Mucosa of descending colon (tissue), 3 donors: Measurements from ENCODE around the gene MOSMO. TPM values are rescaled to one million over a fixed set of nuclear protein-coding genes. Genes with fewer than 3 reads are reported as not detected.
A peak's percentile ranks its signal among the peaks of the same experiment; 100 is the strongest.
"Not testable (repeated sequence)": the region's sequence is repeated elsewhere in the genome, so short reads cannot be mapped to it uniquely, and the experiment has no call there.

Experiments used
- ATAC-seq: fragments of 200-7000 bp; cut with Tn5 transposase; one replicate; pipeline ENCODE4 v1.9.1; 2020; ENCODE audit warnings: mild to moderate bottlenecking, moderate library complexity
- DNase-seq, 3 donors: peaks; one replicate each; pipeline ENCODE4 v3.0.0-alpha.2; 2020
- H3K36me3 ChIP-seq: fragments of 200-600 bp; one replicate; pipeline ENCODE4 v1.8.0; 2021; ENCODE audit warnings: low read depth, mild to moderate bottlenecking
- H3K4me1 ChIP-seq: fragments of 200-600 bp; one replicate; pipeline ENCODE4 v1.8.0; 2021; ENCODE audit warnings: low read depth, mild to moderate bottlenecking
- H3K4me3 ChIP-seq: fragments of 200-600 bp; one replicate; pipeline ENCODE4 v1.8.0; 2021; ENCODE audit warnings: mild to moderate bottlenecking
- H3K9me3 ChIP-seq: fragments of 200-600 bp; one replicate; pipeline ENCODE4 v1.8.0; 2021; ENCODE audit warnings: mild to moderate bottlenecking
- intact Hi-C, 2 donors: fragments of 100-400 bp; cut with DNase I in 1 of 2; cut with micrococcal nuclease in 1 of 2; formaldehyde crosslinking; loops; one replicate each; pipeline versions ENCODE4 v1.11.0 to v1.11.1; 2022; cut with DNase I, micrococcal nuclease
- total RNA-seq, 3 donors: library from RNA; stranded (reverse); fragmentation: NEBNext Ultra II Directional in 2 of 3; extraction: Animal tissue kit (Norgen Biotek cat#: 25700) in 2 of 3; gene quantifications; one replicate each; pipeline versions ENCODE4 v1.2.1 to v1.2.4, GENCODE V29; 2021 to 2023
- TF ChIP-seq, protein P1 (sequence below): fragments of 200-600 bp; IDR thresholded peaks from one replicate; pipeline ENCODE4 v1.8.0; 2022; ENCODE audit warnings: antibody characterized with exemption, mild to moderate bottlenecking
- donor health status: DM: no; HTN: no; CAD: no; lungs with moderate emphysema.
- donor health status: DM: no; HTN: no; CAD: no.
- donor health status: DM: no; HTN: yes; CAD: no.

MOSMO gene
- total RNA-seq, 3 donors from 2014 or later, result 8.6 to 11.4 (median 11.4) TPM

GRCh38 chr16:21994856-21995465 is 12.9 kb upstream of the MOSMO start:
- no peaks in the 10 kb centered on the region for H3K36me3 ChIP-seq
- TF ChIP-seq, protein P1, sequence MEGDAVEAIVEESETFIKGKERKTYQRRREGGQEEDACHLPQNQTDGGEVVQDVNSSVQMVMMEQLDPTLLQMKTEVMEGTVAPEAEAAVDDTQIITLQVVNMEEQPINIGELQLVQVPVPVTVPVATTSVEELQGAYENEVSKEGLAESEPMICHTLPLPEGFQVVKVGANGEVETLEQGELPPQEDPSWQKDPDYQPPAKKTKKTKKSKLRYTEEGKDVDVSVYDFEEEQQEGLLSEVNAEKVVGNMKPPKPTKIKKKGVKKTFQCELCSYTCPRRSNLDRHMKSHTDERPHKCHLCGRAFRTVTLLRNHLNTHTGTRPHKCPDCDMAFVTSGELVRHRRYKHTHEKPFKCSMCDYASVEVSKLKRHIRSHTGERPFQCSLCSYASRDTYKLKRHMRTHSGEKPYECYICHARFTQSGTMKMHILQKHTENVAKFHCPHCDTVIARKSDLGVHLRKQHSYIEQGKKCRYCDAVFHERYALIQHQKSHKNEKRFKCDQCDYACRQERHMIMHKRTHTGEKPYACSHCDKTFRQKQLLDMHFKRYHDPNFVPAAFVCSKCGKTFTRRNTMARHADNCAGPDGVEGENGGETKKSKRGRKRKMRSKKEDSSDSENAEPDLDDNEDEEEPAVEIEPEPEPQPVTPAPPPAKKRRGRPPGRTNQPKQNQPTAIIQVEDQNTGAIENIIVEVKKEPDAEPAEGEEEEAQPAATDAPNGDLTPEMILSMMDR, result no peak
- intact Hi-C loops, result no loop called here
- H3K4me3 ChIP-seq, result no peak overlapping the region
- ATAC-seq, result no peak
- DNase-seq, result no peak
- no peaks in the 10 kb centered on the region for H3K9me3 ChIP-seq
- H3K4me1 ChIP-seq, result no peaks in the 10 kb centered on the region

- H3K9me3 ChIP-seq, result no peaks in the 10 kb centered on the region
- peaks cover 6% of the 10 kb centered on the region for H3K4me1 ChIP-seq
- intact Hi-C loops, result no loop called here
- TF ChIP-seq, protein P1, result no peak
- ATAC-seq (no peak), DNase-seq (no peak)
- no peak overlapping the region for H3K4me3 ChIP-seq
- no peaks in the 10 kb centered on the region for H3K36me3 ChIP-seq
Observed at GRCh38 chr16:21996923-21997696, 10.8 kb upstream of the MOSMO start.

DNA sequence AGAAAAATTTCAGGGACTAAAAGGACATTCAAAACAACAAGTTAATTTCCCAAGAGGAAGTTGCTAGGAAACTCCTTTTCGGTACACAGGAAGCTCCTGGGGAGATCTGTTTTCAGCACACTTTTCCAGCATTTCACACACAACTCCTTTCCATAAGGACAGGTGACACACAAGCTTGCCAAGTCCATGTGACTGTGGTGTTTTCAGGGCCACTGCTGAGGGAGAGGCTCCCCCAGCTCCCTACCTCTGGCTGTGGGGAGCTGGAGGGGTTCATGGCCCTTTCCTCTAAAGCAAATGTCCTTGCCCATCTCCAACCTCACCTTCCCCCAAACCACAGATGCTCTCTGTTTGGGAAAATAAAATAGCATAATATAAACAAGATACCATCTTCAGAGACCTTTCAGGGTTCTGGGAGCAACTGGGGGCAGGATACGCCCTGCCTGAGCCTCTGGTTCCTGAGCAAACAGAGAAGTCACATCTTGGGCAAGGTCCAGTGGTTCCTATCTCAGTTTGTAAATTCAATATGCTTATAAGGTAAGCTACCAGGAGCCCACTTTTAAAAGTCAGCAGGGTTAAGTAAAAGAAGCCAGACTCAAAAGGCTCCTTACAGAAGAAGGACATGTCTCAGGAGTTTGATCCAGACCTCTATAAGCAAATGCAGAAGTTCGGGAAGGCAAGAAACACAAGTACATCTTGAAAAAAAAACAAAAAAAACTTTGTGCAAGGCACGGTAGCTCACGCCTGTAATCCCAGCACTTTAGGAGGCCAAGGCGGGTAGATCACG is 10.0 kb upstream of the MOSMO start:
- DNase-seq (peak in 1 of 3 donors; percentile 24), ATAC-seq (peak; percentile 51)
- no peak overlapping the region for H3K4me3 ChIP-seq
- H3K9me3 ChIP-seq, result no peaks in the 10 kb centered on the region
- no peaks in the 10 kb centered on the region for H3K36me3 ChIP-seq
- H3K4me1 ChIP-seq, result peaks cover 6% of the 10 kb centered on the region
- TF ChIP-seq, protein P1, result no peak
- intact Hi-C loops, result no loop called here

GRCh38 chr16:22001591-22001990 is 6.3 kb upstream of the MOSMO start:
- no peaks in the 10 kb centered on the region for H3K36me3 ChIP-seq
- no peak for DNase-seq
- intact Hi-C loops, result loop anchor here (2.0 to 10.0 kb wide), 3 partner anchors 73 to 183 kb away; no protein-coding TSS in a partner anchor
- no peak for ATAC-seq
- TF ChIP-seq, protein P1, result no peak
- no peak overlapping the region for H3K4me3 ChIP-seq
- H3K9me3 ChIP-seq, result no peaks in the 10 kb centered on the region
- peaks cover 6% of the 10 kb centered on the region for H3K4me1 ChIP-seq

DNA sequence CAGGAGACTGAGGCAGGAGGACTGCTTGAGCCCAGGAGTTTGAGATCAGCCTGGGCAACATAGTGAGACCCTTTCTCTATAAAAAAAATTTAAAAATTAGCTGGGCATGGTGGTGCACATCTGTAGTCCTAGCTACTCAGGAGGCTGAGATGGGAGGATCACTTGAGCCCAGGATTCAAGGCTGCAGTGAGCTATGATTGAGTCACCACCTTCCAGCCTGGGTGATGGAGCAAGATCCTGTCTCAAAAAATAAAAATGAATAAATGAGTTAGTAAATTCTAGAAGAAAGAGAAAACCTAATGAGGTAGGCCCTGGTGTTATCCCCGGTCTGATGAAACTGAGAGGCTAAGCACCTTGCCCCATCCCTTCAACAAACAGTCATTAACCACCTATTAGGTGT is 5.9 kb upstream of the MOSMO start:
- H3K4me3 ChIP-seq, H3K9me3 ChIP-seq: not testable (repeated sequence)
- intact Hi-C loops, result loop anchor here in 1 of 2 donors (10.0 kb wide), 2 partner anchors 73 to 183 kb away; no protein-coding TSS in a partner anchor

More for the DNA sequence above, 5.9 kb upstream of the MOSMO start:
- ATAC-seq, H3K4me1 ChIP-seq, DNase-seq, H3K36me3 ChIP-seq: not testable (repeated sequence)
